Measurements from ENCODE around the gene ARHGEF6.

ARHGEF6 gene

DNA sequence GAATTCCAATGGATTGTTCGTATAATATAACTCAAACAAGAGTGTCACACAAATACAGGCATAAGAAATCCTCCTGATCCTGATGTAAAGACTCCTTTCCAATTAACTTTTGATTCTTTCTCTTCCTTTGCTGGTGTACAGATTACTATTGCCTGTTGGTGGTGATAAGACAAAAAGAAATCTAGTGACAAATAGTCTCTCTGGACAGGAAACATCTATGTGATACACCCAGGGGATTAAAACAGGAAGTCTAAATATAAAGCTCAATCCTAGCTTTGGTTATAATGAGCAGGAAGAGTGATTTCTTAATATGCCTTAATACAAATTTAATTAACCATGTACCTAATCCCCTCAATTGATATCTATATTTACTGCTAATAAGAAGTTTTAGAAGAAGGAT, 45.1 kb downstream of the ARHGEF6 start:
- no peak overlapping the region for H3K4me2 ChIP-seq (ENCODE audit: insufficient read depth, low read length, poor library complexity, severe bottlenecking)
- H2BK15ac ChIP-seq (ENCODE audit: low read length) = no peak overlapping the region
- H3K14ac ChIP-seq (ENCODE audit: low read length) = no peak overlapping the region
- H3K27ac ChIP-seq (replicated peaks; ENCODE audit: low read length) = no peak overlapping the region
- H3K9ac ChIP-seq (ENCODE audit: low read depth, low read length, poor library complexity) = no peak overlapping the region
- no peak overlapping the region for H3K4me3 ChIP-seq (ENCODE audit: low read length in 2 of 2)
- no peak for DNase-seq (ENCODE audit: low spot score)
- no peak overlapping the region for H3K18ac ChIP-seq (ENCODE audit: low read length)
- no peaks in the 10 kb centered on the region for H3K36me3 ChIP-seq (replicated peaks in 1 of 2; ENCODE audit: control insufficient read depth in 2 of 2, insufficient read depth in 2 of 2, low read length in 2 of 2)
- no CpG with 5 or more reads among the region's 1 CpG for WGBS, 2 donors (ENCODE audit: extremely low coverage in 2 of 2, insufficient read length in 2 of 2, insufficient replicate concordance in 1 of 2)
- no peaks in the 10 kb centered on the region for H3K4me1 ChIP-seq (ENCODE audit: control insufficient read depth in 2 of 2, insufficient read depth in 1 of 2, low read depth in 1 of 2, low read length in 2 of 2)
- no peaks in the 10 kb centered on the region for H3K79me1 ChIP-seq (ENCODE audit: low read depth, low read length)
- no peak overlapping the region for H2BK120ac ChIP-seq (ENCODE audit: low read depth, low read length)
- no peak overlapping the region for H4K91ac ChIP-seq (ENCODE audit: low read depth, low read length, poor library complexity)
- no peak overlapping the region for H2BK5ac ChIP-seq (ENCODE audit: low read length)
- no peak overlapping the region for H3K23ac ChIP-seq (ENCODE audit: low read depth, low read length, poor library complexity)
- no peak overlapping the region for H4K8ac ChIP-seq (ENCODE audit: low read depth, low read length)
- H2AFZ ChIP-seq (ENCODE audit: low read length) = no peak overlapping the region
- no peak overlapping the region for H2BK12ac ChIP-seq (ENCODE audit: low read length)
- no peak overlapping the region for H3K4ac ChIP-seq (ENCODE audit: low read length)
- H3K27me3 ChIP-seq (ENCODE audit: control insufficient read depth in 3 of 3, insufficient read depth in 3 of 3, low read depth in 1 of 3, low read length in 3 of 3) = no peaks in the 10 kb centered on the region
- no peaks in the 10 kb centered on the region for H3K9me3 ChIP-seq (replicated peaks in 1 of 2; ENCODE audit: control insufficient read depth in 2 of 2, insufficient read depth in 1 of 2, low read depth in 1 of 2, low read length in 2 of 2)
- H2AK5ac ChIP-seq (ENCODE audit: low read depth, low read length) = no peak overlapping the region

DNA sequence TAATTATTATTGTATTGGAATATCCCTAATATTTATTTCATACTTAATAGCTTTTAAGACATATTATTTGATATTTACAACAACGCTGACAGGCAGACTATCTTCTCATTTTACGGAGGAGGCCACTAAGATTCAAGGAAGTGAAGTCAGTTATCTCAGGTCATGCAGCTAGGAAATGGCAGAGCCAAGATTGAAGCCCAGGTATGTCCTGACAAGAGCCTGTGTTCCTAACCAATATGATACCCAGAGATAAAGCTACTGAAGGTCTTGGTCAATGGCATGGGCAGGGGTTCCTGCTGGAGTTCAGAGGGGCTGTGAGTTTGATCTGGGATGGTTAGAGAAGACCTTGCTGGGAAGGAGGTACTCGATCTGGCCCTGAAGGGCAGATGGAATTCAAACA, 47.1 kb downstream of the ARHGEF6 start:
- no peaks in the 10 kb centered on the region for H3K9me3 ChIP-seq (replicated peaks in 1 of 2; ENCODE audit: control insufficient read depth in 2 of 2, insufficient read depth in 1 of 2, low read depth in 1 of 2, low read length in 2 of 2)
- no peak overlapping the region for H3K18ac ChIP-seq (ENCODE audit: low read length)
- no peak overlapping the region for H2BK120ac ChIP-seq (ENCODE audit: low read depth, low read length)
- H3K14ac ChIP-seq (ENCODE audit: low read length) = no peak overlapping the region
- no peak overlapping the region for H2BK5ac ChIP-seq (ENCODE audit: low read length)
- no peak overlapping the region for H3K23ac ChIP-seq (ENCODE audit: low read depth, low read length, poor library complexity)
- H3K27me3 ChIP-seq (ENCODE audit: control insufficient read depth in 3 of 3, insufficient read depth in 3 of 3, low read depth in 1 of 3, low read length in 3 of 3) = no peaks in the 10 kb centered on the region
- H3K4ac ChIP-seq (ENCODE audit: low read length) = no peak overlapping the region
- no peak overlapping the region for H3K4me3 ChIP-seq (ENCODE audit: low read length in 2 of 2)
- no peak overlapping the region for H2BK12ac ChIP-seq (ENCODE audit: low read length)
- H3K4me2 ChIP-seq (ENCODE audit: insufficient read depth, low read length, poor library complexity, severe bottlenecking) = no peak overlapping the region
- DNase-seq (ENCODE audit: low spot score) = no peak
- H4K91ac ChIP-seq (ENCODE audit: low read depth, low read length, poor library complexity) = no peak overlapping the region
- no peak overlapping the region for H2AFZ ChIP-seq (ENCODE audit: low read length)
- no peaks in the 10 kb centered on the region for H3K79me1 ChIP-seq (ENCODE audit: low read depth, low read length)
- no peak overlapping the region for H2AK5ac ChIP-seq (ENCODE audit: low read depth, low read length)
- no peak overlapping the region for H3K9ac ChIP-seq (ENCODE audit: low read depth, low read length, poor library complexity)
- no peak overlapping the region for H4K8ac ChIP-seq (ENCODE audit: low read depth, low read length)
- H3K4me1 ChIP-seq (ENCODE audit: control insufficient read depth in 2 of 2, insufficient read depth in 1 of 2, low read depth in 1 of 2, low read length in 2 of 2) = no peaks in the 10 kb centered on the region
- no peak overlapping the region for H3K27ac ChIP-seq (replicated peaks; ENCODE audit: low read length)
- no peak overlapping the region for H2BK15ac ChIP-seq (ENCODE audit: low read length)
- H3K36me3 ChIP-seq (replicated peaks in 1 of 2; ENCODE audit: control insufficient read depth in 2 of 2, insufficient read depth in 2 of 2, low read length in 2 of 2) = no peaks in the 10 kb centered on the region
- no CpG with 5 or more reads among the region's 3 CpGs for WGBS, 2 donors (ENCODE audit: extremely low coverage in 2 of 2, insufficient read length in 2 of 2, insufficient replicate concordance in 1 of 2)

DNA sequence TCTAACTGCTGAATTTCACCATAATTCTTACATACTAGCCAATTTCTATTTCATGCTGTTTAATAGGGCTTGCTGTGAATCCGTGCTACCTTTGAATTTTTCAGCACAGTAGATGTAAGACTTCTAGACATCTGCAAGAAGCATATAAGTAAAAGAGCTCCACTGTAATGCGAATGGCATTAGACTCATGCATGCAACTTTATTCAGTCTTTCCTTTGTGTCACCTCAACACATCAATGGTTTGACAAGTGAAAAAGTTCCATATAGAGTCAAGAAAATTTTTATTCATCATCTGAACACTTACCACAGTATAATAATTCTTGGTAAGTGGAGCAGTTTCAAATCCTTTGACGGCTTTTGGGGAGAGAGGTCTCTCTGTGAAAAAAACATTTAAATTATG, 48.9 kb downstream of the ARHGEF6 start:
- H3K9me3 ChIP-seq (replicated peaks in 1 of 2; ENCODE audit: control insufficient read depth in 2 of 2, insufficient read depth in 1 of 2, low read depth in 1 of 2, low read length in 2 of 2) = no peaks in the 10 kb centered on the region

DNA sequence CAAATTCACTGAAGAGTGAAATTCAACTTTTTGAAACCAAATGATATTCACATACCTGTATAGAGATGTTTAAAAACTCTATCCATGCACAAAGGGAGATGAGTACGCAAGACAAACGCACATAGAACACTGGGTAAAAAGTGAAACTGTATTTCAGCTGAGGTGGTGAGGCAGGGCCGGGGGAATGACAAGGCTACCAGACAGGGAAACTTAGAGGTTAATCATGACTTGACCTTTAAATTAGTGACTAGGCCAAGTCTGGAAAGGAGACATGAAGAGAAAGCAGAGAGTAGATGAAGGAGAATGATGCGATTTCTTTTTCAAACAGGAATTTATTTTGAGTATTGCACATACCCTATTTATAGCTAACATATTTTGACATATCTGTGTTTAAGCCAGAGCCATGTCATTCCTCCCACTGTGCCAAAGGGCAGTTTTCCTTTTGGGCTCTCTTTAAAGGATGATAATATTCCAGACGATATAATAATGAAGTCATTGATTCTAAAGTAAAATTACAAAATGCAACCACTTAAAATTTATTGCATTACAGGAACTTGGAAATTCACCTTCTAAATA, 49.4 kb downstream of the ARHGEF6 start:
- Histone ChIP-seq H3K4ac (ENCODE audit: low read length) (no peak overlapping the region), H4K8ac (ENCODE audit: low read depth, low read length) (no peak overlapping the region), H3K18ac (ENCODE audit: low read length) (no peak overlapping the region), H2BK15ac (ENCODE audit: low read length) (no peak overlapping the region), H2BK120ac (ENCODE audit: low read depth, low read length) (no peak overlapping the region), H3K9ac (ENCODE audit: low read depth, low read length, poor library complexity) (no peak overlapping the region), H3K4me1 (ENCODE audit: control insufficient read depth in 2 of 2, insufficient read depth in 1 of 2, low read depth in 1 of 2, low read length in 2 of 2) (no peaks in the 10 kb centered on the region), H3K27ac (replicated peaks; ENCODE audit: low read length) (no peak overlapping the region), H2AK5ac (ENCODE audit: low read depth, low read length) (no peak overlapping the region), H2BK5ac (ENCODE audit: low read length) (no peak overlapping the region), H4K91ac (ENCODE audit: low read depth, low read length, poor library complexity) (no peak overlapping the region), H2BK12ac (ENCODE audit: low read length) (no peak overlapping the region), H3K4me3 (ENCODE audit: low read length in 2 of 2) (no peak overlapping the region), H3K14ac (ENCODE audit: low read length) (no peak overlapping the region), H3K4me2 (ENCODE audit: insufficient read depth, low read length, poor library complexity, severe bottlenecking) (no peak overlapping the region), H3K79me1 (ENCODE audit: low read depth, low read length) (no peaks in the 10 kb centered on the region), H3K36me3 (replicated peaks in 1 of 2; ENCODE audit: control insufficient read depth in 2 of 2, insufficient read depth in 2 of 2, low read length in 2 of 2) (no peaks in the 10 kb centered on the region), H3K9me3 (replicated peaks in 1 of 2; ENCODE audit: control insufficient read depth in 2 of 2, insufficient read depth in 1 of 2, low read depth in 1 of 2, low read length in 2 of 2) (no peaks in the 10 kb centered on the region), H3K23ac (ENCODE audit: low read depth, low read length, poor library complexity) (no peak overlapping the region), H3K27me3 (ENCODE audit: control insufficient read depth in 3 of 3, insufficient read depth in 3 of 3, low read depth in 1 of 3, low read length in 3 of 3) (no peaks in the 10 kb centered on the region), H2AFZ (ENCODE audit: low read length) (no peak overlapping the region)
- WGBS, 2 donors (ENCODE audit: extremely low coverage in 2 of 2, insufficient read length in 2 of 2, insufficient replicate concordance in 1 of 2) = no CpG with 5 or more reads among the region's 5 CpGs
- DNase-seq (ENCODE audit: low spot score) = no peak

More for the DNA sequence above, 48.9 kb downstream of the ARHGEF6 start:
- no CpG with 5 or more reads among the region's 3 CpGs for WGBS, 2 donors (ENCODE audit: extremely low coverage in 2 of 2, insufficient read length in 2 of 2, insufficient replicate concordance in 1 of 2)
- no peak for DNase-seq (ENCODE audit: low spot score)
- Histone ChIP-seq H3K79me1 (ENCODE audit: low read depth, low read length) (no peaks in the 10 kb centered on the region), H3K18ac (ENCODE audit: low read length) (no peak overlapping the region), H2AK5ac (ENCODE audit: low read depth, low read length) (no peak overlapping the region), H3K14ac (ENCODE audit: low read length) (no peak overlapping the region), H2AFZ (ENCODE audit: low read length) (no peak overlapping the region), H2BK120ac (ENCODE audit: low read depth, low read length) (no peak overlapping the region), H3K4ac (ENCODE audit: low read length) (no peak overlapping the region), H3K4me2 (ENCODE audit: insufficient read depth, low read length, poor library complexity, severe bottlenecking) (no peak overlapping the region), H3K27me3 (ENCODE audit: control insufficient read depth in 3 of 3, insufficient read depth in 3 of 3, low read depth in 1 of 3, low read length in 3 of 3) (no peaks in the 10 kb centered on the region), H4K91ac (ENCODE audit: low read depth, low read length, poor library complexity) (no peak overlapping the region), H3K36me3 (replicated peaks in 1 of 2; ENCODE audit: control insufficient read depth in 2 of 2, insufficient read depth in 2 of 2, low read length in 2 of 2) (no peaks in the 10 kb centered on the region), H2BK12ac (ENCODE audit: low read length) (no peak overlapping the region), H4K8ac (ENCODE audit: low read depth, low read length) (no peak overlapping the region), H3K4me3 (ENCODE audit: low read length in 2 of 2) (no peak overlapping the region), H2BK5ac (ENCODE audit: low read length) (no peak overlapping the region), H3K4me1 (ENCODE audit: control insufficient read depth in 2 of 2, insufficient read depth in 1 of 2, low read depth in 1 of 2, low read length in 2 of 2) (no peaks in the 10 kb centered on the region), H3K23ac (ENCODE audit: low read depth, low read length, poor library complexity) (no peak overlapping the region), H2BK15ac (ENCODE audit: low read length) (no peak overlapping the region), H3K27ac (replicated peaks; ENCODE audit: low read length) (no peak overlapping the region), H3K9ac (ENCODE audit: low read depth, low read length, poor library complexity) (no peak overlapping the region)

Measured in neuronal stem cell (in vitro differentiated cells).